SU-DHL-6 (cell line): ENCODE results near the gene APBB2.

Experiments
- CTCF ChIP-seq: fragments of 200-600 bp; sonication (generic); IDR thresholded peaks from one replicate; pipeline ENCODE4 v1.5.1; 2017; ENCODE audit warnings: antibody characterized with exemption, mild to moderate bottlenecking, low read length, moderate library complexity; ENCODE audit not compliant: insufficient read depth, poor library complexity, severe bottlenecking
- EZH2phosphoT487 ChIP-seq: fragments of 200-600 bp; sonication (generic), shearing (Covaris generic); conservative IDR thresholded peaks from 2 replicates; pipeline ENCODE4 v1.6.1; 2018; ENCODE audit warnings: mild to moderate bottlenecking, antibody characterized with exemption, low read length, moderate library complexity, mixed read lengths

- no peak for TF ChIP-seq CTCF
- no peak for TF ChIP-seq EZH2phosphoT487
Observed at GRCh38 chr4:40820101-40820500, 394.2 kb downstream of the APBB2 start.
